K562 (cell line): ENCODE data around the gene COPB2. TPM values are rescaled to one million over a fixed set of nuclear protein-coding genes. Genes with fewer than 3 reads are reported as not detected.
A peak's percentile ranks its signal among the peaks of the same experiment; 100 is the strongest.

Source experiments
- ARID3A ChIP-seq: IDR thresholded peaks from 2 replicates; pipeline ENCODE4 v1.6.1; 2012; ENCODE audit warnings: low read depth, low read length, improper control_type of control experiment, borderline replicate concordance
- ARNT ChIP-seq, 2 experiments: fragments of 450-650 bp; IDR thresholded peaks; 2 replicates each; pipeline ENCODE4 v1.6.1; 2016; ENCODE audit warnings: mild to moderate bottlenecking in 1 of 2
- BCL6 ChIP-seq: fragments of 250-450 bp; sonication (Bioruptor Pico); IDR thresholded peaks from 2 replicates; pipeline ENCODE4 v1.4.0; 2020
- CC2D1A ChIP-seq: fragments of 450-650 bp; IDR thresholded peaks from 2 replicates; pipeline ENCODE4 v1.6.1; 2017; ENCODE audit warnings: mild to moderate bottlenecking
- CREBBP ChIP-seq: IDR thresholded peaks from one replicate; pipeline ENCODE4 v1.6.1; 2012; ENCODE audit warnings: low read depth, mild to moderate bottlenecking, control low read depth, inconsistent platforms, low read length
- DIDO1 ChIP-seq: fragments of 450-650 bp; IDR thresholded peaks from 2 replicates; pipeline ENCODE4 v1.6.1; 2016; ENCODE audit warnings: low read depth, missing biosample characterization, missing genetic modification characterization
- ELK3 ChIP-seq: fragments of 450-650 bp; formaldehyde crosslinking; IDR thresholded peaks from 2 replicates; pipeline ENCODE4 v1.4.0; 2020; ENCODE audit warnings: mild to moderate bottlenecking
- HES1 ChIP-seq: fragments of 450-650 bp; IDR thresholded peaks from 2 replicates; pipeline ENCODE4 v1.6.1; 2016; ENCODE audit warnings: low read depth, mild to moderate bottlenecking, moderate library complexity
- HINFP ChIP-seq: fragments of 450-650 bp; conservative IDR thresholded peaks from 2 replicates; pipeline ENCODE4 v1.6.1; 2016; ENCODE audit warnings: missing genetic modification characterization, low read depth, mild to moderate bottlenecking, control low read depth, missing compliant biosample characterization
- NFE2L1 ChIP-seq: fragments of 450-650 bp; IDR thresholded peaks from 2 replicates; pipeline ENCODE4 v1.6.1; 2016; ENCODE audit warnings: missing genetic modification characterization, low read depth, mild to moderate bottlenecking, missing compliant biosample characterization, moderate library complexity, borderline replicate concordance
- RAD51 ChIP-seq: fragments of 450-650 bp; IDR thresholded peaks from 2 replicates; pipeline ENCODE4 v1.7.1; 2016; ENCODE audit warnings: low read depth, mild to moderate bottlenecking, borderline replicate concordance
- SMAD3 ChIP-seq: fragments of 450-650 bp; formaldehyde crosslinking; conservative IDR thresholded peaks from 2 replicates; pipeline ENCODE4 v1.4.0; 2020; ENCODE audit warnings: mild to moderate bottlenecking
- SMARCA5 ChIP-seq: fragments of 450-650 bp; IDR thresholded peaks from 2 replicates; pipeline ENCODE4 v1.6.1; 2016
- SMARCE1 ChIP-seq: fragments of 450-650 bp; IDR thresholded peaks from 2 replicates; pipeline ENCODE4 v1.7.1; 2016; ENCODE audit warnings: mild to moderate bottlenecking
- TAF1 ChIP-seq: IDR thresholded peaks from 2 replicates; pipeline ENCODE4 v1.6.1; 2011; ENCODE audit warnings: mild to moderate bottlenecking, low read length, moderate library complexity; ENCODE audit not compliant: insufficient read depth, control insufficient read depth, severe bottlenecking; ENCODE audit errors: extremely low read depth
- ZBTB1 ChIP-seq: sonication (generic); formaldehyde crosslinking; IDR thresholded peaks from 2 replicates; pipeline ENCODE4 v1.8.1; 2023; ENCODE audit warnings: missing genetic modification reagents, low read depth, mild to moderate bottlenecking, borderline replicate concordance
- ZBTB9 ChIP-seq: fragments of 450-650 bp; formaldehyde crosslinking; IDR thresholded peaks from 2 replicates; pipeline ENCODE4 v1.4.0; 2020; ENCODE audit warnings: mild to moderate bottlenecking, moderate library complexity
- ZNF347 ChIP-seq: fragments of 450-650 bp; formaldehyde crosslinking; IDR thresholded peaks from 2 replicates; pipeline ENCODE4 v1.4.0; 2020; ENCODE audit warnings: low read depth, mild to moderate bottlenecking, moderate library complexity
- ZNF431 ChIP-seq: sonication (generic); formaldehyde crosslinking; IDR thresholded peaks from 2 replicates; pipeline ENCODE4 v1.8.0; 2022; ENCODE audit warnings: mild to moderate bottlenecking, missing genetic modification reagents
- ZNF696 ChIP-seq: fragments of 250-450 bp; sonication (Bioruptor Pico); conservative IDR thresholded peaks from 2 replicates; pipeline ENCODE4 v1.4.0; 2020; ENCODE audit warnings: mild to moderate bottlenecking, moderate library complexity
- ZNF75A ChIP-seq: fragments of 450-650 bp; formaldehyde crosslinking; IDR thresholded peaks from 2 replicates; pipeline ENCODE4 v1.4.0; 2020; ENCODE audit warnings: mild to moderate bottlenecking
- polyA plus RNA-seq, 8 experiments: library from polyadenylated mRNA; depleted of rRNA in 4 of 8; stranded (reverse) in 5 of 8; unstranded in 3 of 8; fragments of >200 nt; fragmentation: Nextera tagmentation in 2 of 8; fragmentation: Illumina TruSeq in 1 of 8; extraction: Ambion mirVana in 2 of 8; extraction: Trizol in 1 of 8; gene quantifications; 2 replicates each; pipeline versions ENCODE4 v1.2.1 to v1.2.3, GENCODE V29; 2011 to 2014; ENCODE audit warnings: inconsistent platforms in 1 of 8, missing spikeins in 1 of 8
- total RNA-seq, 7 experiments: library from RNA; depleted of rRNA in 6 of 7; stranded (reverse); fragments of >200 nt in 6 of 7; fragmentation: Illumina TruSeq in 2 of 7; extraction: Trizol in 2 of 7; gene quantifications; 2 replicates each; pipeline versions ENCODE4 v1.2.1 to v1.2.3, GENCODE V29; 2011 to 2021; ENCODE audit warnings: low replicate concordance in 1 of 7
- TF ChIP-seq, protein P1 (sequence below): fragments of 250-450 bp; sonication (Bioruptor Pico); IDR thresholded peaks from 2 replicates; pipeline ENCODE4 v1.9.0; 2021; ENCODE audit warnings: mild to moderate bottlenecking

COPB2 gene
- total and polyA plus RNA-seq, 9 of the 15 experiments (the other 6 are each of a cell fraction or from before 2014, with no cell fraction given) = 64.3 to 189 (median 130) TPM

GRCh38 chr3:139343895-139344856, 45.3 kb downstream of the COPB2 start, which contains the start of gene MRPS22 (continued):
- TF ChIP-seq ZNF696 (CRISPR knock-in tag) (no peak), HINFP (tag) (no peak), ELK3 (CRISPR knock-in tag) (no peak), ZBTB9 (CRISPR knock-in tag) (no peak), CC2D1A (no peak), ZNF431 (no peak), RAD51 (no peak), ZNF75A (no peak), HES1 (no peak), ZBTB1 (CRISPR knock-in tag) (no peak), ZNF347 (CRISPR knock-in tag) (no peak), ARID3A (no peak), CREBBP (no peak), SMAD3 (CRISPR knock-in tag) (no peak), NFE2L1 (tag) (no peak), BCL6 (CRISPR knock-in tag) (no peak), ARNT (IDR thresholded peaks at IDR 0.05) (peak in 1 of 2 experiments; percentile 39; a peak in 1 of 4 replicates), SMARCE1 (no peak), TAF1 (peak; percentile 86), SMARCA5 (no peak), DIDO1 (tag) (peak; percentile 21; the same call in 1 of the 2 replicates)
- TF ChIP-seq, protein P1, sequence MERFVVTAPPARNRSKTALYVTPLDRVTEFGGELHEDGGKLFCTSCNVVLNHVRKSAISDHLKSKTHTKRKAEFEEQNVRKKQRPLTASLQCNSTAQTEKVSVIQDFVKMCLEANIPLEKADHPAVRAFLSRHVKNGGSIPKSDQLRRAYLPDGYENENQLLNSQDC (CRISPR knock-in tag) = no peak
